SK-N-SH treated with all-trans-retinoic acid at 6 μM for 48 hours (cell line): ENCODE results near the gene TTC7B.

Source experiments
- ARNTL ChIP-seq: fragments of 450-650 bp; formaldehyde crosslinking; IDR thresholded peaks from 2 replicates; pipeline ENCODE4 v1.5.0; 2020; ENCODE audit warnings: low read depth, mild to moderate bottlenecking, moderate library complexity, borderline replicate concordance
- BACH2 ChIP-seq: fragments of 250-450 bp; sonication (Bioruptor Pico); IDR thresholded peaks from 2 replicates; pipeline ENCODE4 v1.9.0; 2021; ENCODE audit warnings: mild to moderate bottlenecking, borderline replicate concordance
- CSRNP3 ChIP-seq: fragments of 250-450 bp; sonication (Bioruptor Pico); IDR thresholded peaks from 2 replicates; pipeline ENCODE4 v1.5.1; 2021; ENCODE audit warnings: mild to moderate bottlenecking, moderate library complexity
- GLIS3 ChIP-seq: fragments of 250-450 bp; sonication (Bioruptor Pico); IDR thresholded peaks from 2 replicates; pipeline ENCODE4 v1.5.0; 2020; ENCODE audit warnings: mild to moderate bottlenecking, moderate library complexity
- PATZ1 ChIP-seq: fragments of 250-450 bp; sonication (Bioruptor Pico); IDR thresholded peaks from 2 replicates; pipeline ENCODE4 v1.8.0; 2020; ENCODE audit warnings: mild to moderate bottlenecking, moderate library complexity, borderline replicate concordance
- PPARA ChIP-seq: fragments of 250-450 bp; sonication (Bioruptor Pico); IDR thresholded peaks from 2 replicates; pipeline ENCODE4 v1.5.0; 2020; ENCODE audit warnings: mild to moderate bottlenecking, borderline replicate concordance
- RARB ChIP-seq: fragments of 250-450 bp; sonication (Bioruptor Pico); IDR thresholded peaks from 2 replicates; pipeline ENCODE4 v1.8.0; 2021; ENCODE audit warnings: mild to moderate bottlenecking, moderate library complexity
- SNAI2 ChIP-seq: fragments of 250-450 bp; sonication (Bioruptor Pico); IDR thresholded peaks from 2 replicates; pipeline ENCODE4 v1.5.0; 2020; ENCODE audit warnings: mild to moderate bottlenecking, moderate library complexity
- TCF4 ChIP-seq: fragments of 250-450 bp; sonication (Bioruptor Pico); IDR thresholded peaks from 2 replicates; pipeline ENCODE4 v1.8.0; 2021; ENCODE audit warnings: mild to moderate bottlenecking, moderate library complexity, borderline replicate concordance
- TOX ChIP-seq: fragments of 250-450 bp; sonication (Bioruptor Pico); IDR thresholded peaks from 2 replicates; pipeline ENCODE4 v1.8.0; 2021; ENCODE audit warnings: mild to moderate bottlenecking, moderate library complexity, borderline replicate concordance
- ZFP3 ChIP-seq: fragments of 250-450 bp; sonication (Bioruptor Pico); IDR thresholded peaks from 2 replicates; pipeline ENCODE4 v1.5.0; 2020; ENCODE audit warnings: mild to moderate bottlenecking, moderate library complexity
- ZNF565 ChIP-seq: fragments of 450-650 bp; formaldehyde crosslinking; conservative IDR thresholded peaks from 2 replicates; pipeline ENCODE4 v1.5.0; 2020; ENCODE audit warnings: low read depth, mild to moderate bottlenecking, moderate library complexity
- ZNF70 ChIP-seq: fragments of 450-650 bp; formaldehyde crosslinking; IDR thresholded peaks from 2 replicates; pipeline ENCODE4 v1.5.0; 2020; ENCODE audit warnings: mild to moderate bottlenecking, moderate library complexity
- ZNF8 ChIP-seq: fragments of 450-650 bp; formaldehyde crosslinking; IDR thresholded peaks from 2 replicates; pipeline ENCODE4 v1.5.0; 2020; ENCODE audit warnings: mild to moderate bottlenecking, moderate library complexity

GRCh38 chr14:90695997-90696660 is 120.1 kb downstream of the TTC7B start:
- TF ChIP-seq CSRNP3 (no peak), SNAI2 (no peak), ZNF8 (CRISPR knock-in tag) (no peak), ZNF70 (CRISPR knock-in tag) (no peak), GLIS3 (CRISPR knock-in tag) (no peak), PPARA (CRISPR knock-in tag) (no peak), TCF4 (CRISPR knock-in tag) (no peak), PATZ1 (CRISPR knock-in tag) (no peak), RARB (CRISPR knock-in tag) (no peak), TOX (CRISPR knock-in tag) (no peak), ZNF565 (CRISPR knock-in tag) (no peak), BACH2 (CRISPR knock-in tag) (no peak), ARNTL (CRISPR knock-in tag) (no peak), ZFP3 (no peak)
